Occipital lobe (tissue), 2 donors: ENCODE measurements around the gene SLC39A11. TPM values are rescaled to one million over a fixed set of nuclear protein-coding genes. Genes with fewer than 3 reads are reported as not detected.
A peak's percentile ranks its signal among the peaks of the same experiment; 100 is the strongest.
"Not testable (repeated sequence)": the region's sequence is repeated elsewhere in the genome, so short reads cannot be mapped to it uniquely, and the experiment has no call there.

Experiments
- DNase-seq: peaks from one replicate; lab custom pipeline; 2025; lab: John Stamatoyannopoulos, UW
- total RNA-seq: library from RNA; depleted of rRNA; stranded (reverse); fragments of >200 nt; gene quantifications from one replicate; pipeline ENCODE4 v1.2.3, GENCODE V29; 2014

SLC39A11 gene
- total RNA-seq, 1 donor from 2014 or later, result 9.5 TPM

- no peak for DNase-seq
Observed at GRCh38 chr17:72719578-72720493, 372.7 kb downstream of the SLC39A11 start.

- DNase-seq, result no peak
Observed at GRCh38 chr17:72719206-72719577, 373.3 kb downstream of the SLC39A11 start.

- DNase-seq, result no peak
Observed at GRCh38 chr17:72717676-72718075, 374.8 kb downstream of the SLC39A11 start.

GRCh38 chr17:72717276-72717675 is 375.2 kb downstream of the SLC39A11 start:
- no peak for DNase-seq

GRCh38 chr17:72715906-72716572 is 376.4 kb downstream of the SLC39A11 start:
- DNase-seq, result peak; percentile 7

GRCh38 chr17:72714357-72714966 is 378.0 kb downstream of the SLC39A11 start:
- no peak for DNase-seq

GRCh38 chr17:72713701-72714100 is 378.8 kb downstream of the SLC39A11 start:
- no peak for DNase-seq

GRCh38 chr17:72711521-72712310 is 380.8 kb downstream of the SLC39A11 start:
- no peak for DNase-seq

GRCh38 chr17:72710834-72711233 is 381.7 kb downstream of the SLC39A11 start:
- no peak for DNase-seq

- no peak for DNase-seq
Observed at GRCh38 chr17:72710202-72710601, 382.3 kb downstream of the SLC39A11 start.

GRCh38 chr17:72708682-72709081 is 383.8 kb downstream of the SLC39A11 start:
- not testable (repeated sequence) for DNase-seq

GRCh38 chr17:72707881-72708280 is 384.6 kb downstream of the SLC39A11 start:
- DNase-seq, result no peak

GRCh38 chr17:72706396-72706981 is 386.0 kb downstream of the SLC39A11 start:
- no peak for DNase-seq

GRCh38 chr17:72705905-72706395 is 386.5 kb downstream of the SLC39A11 start:
- DNase-seq, result no peak

- DNase-seq, result no peak
Observed at GRCh38 chr17:72702998-72703397, 389.5 kb downstream of the SLC39A11 start.

GRCh38 chr17:72702136-72702735 is 390.3 kb downstream of the SLC39A11 start:
- no peak for DNase-seq

- DNase-seq, result no peak
Observed at GRCh38 chr17:72700226-72700625, 392.3 kb downstream of the SLC39A11 start.

- DNase-seq, result peak; percentile 61
Observed at GRCh38 chr17:72699545-72699944, 392.9 kb downstream of the SLC39A11 start.

GRCh38 chr17:72697602-72698146 is 394.8 kb downstream of the SLC39A11 start:
- peak; percentile 52 for DNase-seq

- DNase-seq, result no peak
Observed at GRCh38 chr17:72696721-72697120, 395.8 kb downstream of the SLC39A11 start.
